ENCODE measurements around the gene CA9.

The CA9 gene

GRCh38 chr9:35675204-35675603 is 1.5 kb downstream of the CA9 start:
- no peak for DNase-seq

- DNase-seq = peak in 16 of 56 donors; percentile 10 to 46 (median 22)
Measured at GRCh38 chr9:35675732-35676392, 2.1 kb downstream of the CA9 start.

GRCh38 chr9:35679091-35679490 is 5.4 kb downstream of the CA9 start:
- no peak for DNase-seq

- DNase-seq = no peak
Measured at GRCh38 chr9:35679766-35680330, 6.1 kb downstream of the CA9 start.

GRCh38 chr9:35680331-35681105 is 6.8 kb downstream of the CA9 start:
- no peak for DNase-seq

GRCh38 chr9:35681341-35682002 is 7.7 kb downstream of the CA9 start:
- no peak for DNase-seq

- DNase-seq = no peak
Measured at GRCh38 chr9:35682051-35682450, 8.3 kb downstream of the CA9 start.

- DNase-seq = no peak
Measured at GRCh38 chr9:35682520-35683315, 9.0 kb downstream of the CA9 start.

GRCh38 chr9:35683323-35683722 is 9.6 kb downstream of the CA9 start:
- DNase-seq = no peak

GRCh38 chr9:35684921-35685320 is 11.2 kb downstream of the CA9 start:
- DNase-seq = no peak

GRCh38 chr9:35685506-35685905 is 11.8 kb downstream of the CA9 start:
- no peak for DNase-seq

GRCh38 chr9:35686222-35687203 is 12.8 kb downstream of the CA9 start:
- no peak for DNase-seq

GRCh38 chr9:35687306-35687705 is 13.6 kb downstream of the CA9 start:
- DNase-seq = no peak

GRCh38 chr9:35687972-35688557 is 14.3 kb downstream of the CA9 start:
- DNase-seq = no peak

GRCh38 chr9:35688558-35689541 is 15.1 kb downstream of the CA9 start:
- peak in 2 of 56 donors; percentile 3 to 9 for DNase-seq

GRCh38 chr9:35689542-35690293 is 16.0 kb downstream of the CA9 start, which contains the start of gene TPM2:
TPM2 (minus strand) TSS chr9:35689925; CDS start chr9:35689817, 108 bp downstream.
- no peak for DNase-seq

- no peak for DNase-seq
Measured at GRCh38 chr9:35690294-35690613, 16.5 kb downstream of the CA9 start.
